ENCODE data around the gene PID1.

PID1 gene

DNA sequence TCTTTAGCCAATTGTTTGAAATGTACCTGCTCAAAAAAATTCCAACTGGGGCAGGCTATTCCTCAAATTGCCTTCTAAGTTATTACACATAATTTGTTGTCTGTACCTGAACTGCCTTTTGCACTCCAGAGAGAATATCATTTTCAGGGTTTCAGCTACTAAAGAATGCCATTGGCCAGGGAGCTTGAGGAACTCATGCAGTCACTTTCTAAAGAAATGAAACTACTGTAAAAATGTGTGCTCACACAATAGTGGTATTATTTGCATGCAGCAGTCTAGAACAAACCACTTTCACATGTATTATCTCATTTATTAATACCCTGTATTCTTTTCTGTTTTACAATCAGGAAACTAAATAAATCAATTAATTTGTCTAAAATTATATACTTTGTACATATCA, 152.2 kb downstream of the PID1 start:
- TF ChIP-seq ZNF274 (IDR thresholded peaks at IDR 0.05; ENCODE audit: low read depth, low read length) = no peak
- no peak overlapping the region for H3K4me3 ChIP-seq (ENCODE audit: low read length)

GRCh38 chr2:229118336-229118735, 152.8 kb downstream of the PID1 start:
- no peak overlapping the region for H3K4me3 ChIP-seq (ENCODE audit: low read length)
- TF ChIP-seq ZNF274 (IDR thresholded peaks at IDR 0.05; ENCODE audit: low read depth, low read length) = no peak

GRCh38 chr2:229111744-229112143, 159.3 kb downstream of the PID1 start:
- TF ChIP-seq ZNF274 (IDR thresholded peaks at IDR 0.05; ENCODE audit: low read depth, low read length) = no peak
- no peak overlapping the region for H3K4me3 ChIP-seq (ENCODE audit: low read length)

- no peak overlapping the region for H3K4me3 ChIP-seq (ENCODE audit: low read length)
- TF ChIP-seq ZNF274 (IDR thresholded peaks at IDR 0.05; ENCODE audit: low read depth, low read length) = no peak
Observed at GRCh38 chr2:229109195-229109594, 161.9 kb downstream of the PID1 start.

- H3K4me3 ChIP-seq (ENCODE audit: low read length) = no peak overlapping the region
- no peak for TF ChIP-seq ZNF274 (IDR thresholded peaks at IDR 0.05; ENCODE audit: low read depth, low read length)
Observed at GRCh38 chr2:229107601-229108000, 163.5 kb downstream of the PID1 start.

GRCh38 chr2:229104974-229105387, 166.1 kb downstream of the PID1 start:
- H3K4me3 ChIP-seq (ENCODE audit: low read length) = no peak overlapping the region
- no peak for TF ChIP-seq ZNF274 (IDR thresholded peaks at IDR 0.05; ENCODE audit: low read depth, low read length)

DNA sequence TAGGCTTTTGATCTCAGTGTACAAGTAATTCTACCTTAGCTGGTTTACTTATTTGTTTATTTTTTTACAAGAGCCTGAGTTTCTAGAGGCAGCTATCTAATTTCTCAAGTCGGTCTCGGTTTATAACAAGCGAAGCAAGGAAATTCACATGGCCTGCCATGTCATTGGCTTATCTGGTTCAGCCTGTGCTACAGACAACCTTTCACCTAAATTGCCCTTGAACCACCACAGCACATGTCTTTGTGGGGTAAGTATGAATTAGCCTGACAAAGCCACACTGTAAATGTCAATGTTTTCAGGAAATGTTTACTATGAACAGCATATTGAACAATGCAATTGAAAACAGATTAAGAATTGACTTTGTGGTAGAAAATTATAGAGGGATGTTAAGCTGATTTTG, 167.1 kb downstream of the PID1 start:
- no peak for TF ChIP-seq ZNF274 (IDR thresholded peaks at IDR 0.05; ENCODE audit: low read depth, low read length)
- H3K4me3 ChIP-seq (ENCODE audit: low read length) = no peak overlapping the region

- no peak for TF ChIP-seq ZNF274 (IDR thresholded peaks at IDR 0.05; ENCODE audit: low read depth, low read length)
- no peak overlapping the region for H3K4me3 ChIP-seq (ENCODE audit: low read length)
Observed at GRCh38 chr2:229101314-229101713, 169.8 kb downstream of the PID1 start.

DNA sequence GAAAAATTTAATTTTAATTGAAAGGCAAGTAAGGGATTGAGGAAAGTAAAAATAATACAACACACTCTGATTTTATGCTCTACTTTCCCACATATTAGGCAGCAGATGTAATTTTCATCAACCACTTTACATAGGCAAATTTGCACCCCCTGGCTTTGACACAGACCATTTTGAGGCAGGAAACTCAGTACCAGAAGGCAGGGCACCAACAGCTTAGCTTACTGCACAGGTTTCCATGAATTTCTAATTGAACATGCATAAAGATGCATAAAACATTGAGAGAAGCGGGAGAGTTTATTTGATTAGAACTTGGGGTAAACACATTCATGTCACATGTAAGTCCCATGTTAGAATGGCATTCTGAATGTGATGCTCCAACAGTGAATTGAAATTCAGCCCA, 171.9 kb downstream of the PID1 start:
- no peak for TF ChIP-seq ZNF274 (IDR thresholded peaks at IDR 0.05; ENCODE audit: low read depth, low read length)

DNA sequence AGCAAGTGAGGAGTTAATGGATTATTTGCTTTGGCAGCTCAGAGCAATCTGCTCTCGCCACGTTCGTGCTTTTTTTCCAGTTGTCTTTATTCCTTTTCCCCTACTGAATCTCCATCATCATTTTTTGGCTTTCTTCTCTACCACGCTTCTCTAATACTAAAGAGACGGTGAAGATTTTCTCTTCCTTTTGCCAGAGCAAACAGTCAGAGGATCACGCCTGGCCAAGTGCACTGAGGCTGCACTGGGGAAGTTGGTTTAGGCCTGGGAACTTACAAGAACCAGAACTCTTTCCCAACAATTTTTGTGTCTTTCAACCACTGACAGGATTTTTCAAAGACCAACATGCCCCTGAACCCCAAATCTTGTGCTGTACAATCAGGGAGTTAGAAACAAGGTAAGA, 172.3 kb downstream of the PID1 start:
- no peak overlapping the region for H3K4me3 ChIP-seq (ENCODE audit: low read length)
- no peak for TF ChIP-seq ZNF274 (IDR thresholded peaks at IDR 0.05; ENCODE audit: low read depth, low read length)

More for the DNA sequence above, 171.9 kb downstream of the PID1 start:
- H3K4me3 ChIP-seq (ENCODE audit: low read length) = no peak overlapping the region

- H3K4me3 ChIP-seq (ENCODE audit: low read length) = no peak overlapping the region
- TF ChIP-seq ZNF274 (IDR thresholded peaks at IDR 0.05; ENCODE audit: low read depth, low read length) = no peak
Observed at GRCh38 chr2:229096409-229097066, 174.5 kb downstream of the PID1 start.

GRCh38 chr2:229095472-229095871, 175.6 kb downstream of the PID1 start:
- no peak overlapping the region for H3K4me3 ChIP-seq (ENCODE audit: low read length)
- no peak for TF ChIP-seq ZNF274 (IDR thresholded peaks at IDR 0.05; ENCODE audit: low read depth, low read length)

DNA sequence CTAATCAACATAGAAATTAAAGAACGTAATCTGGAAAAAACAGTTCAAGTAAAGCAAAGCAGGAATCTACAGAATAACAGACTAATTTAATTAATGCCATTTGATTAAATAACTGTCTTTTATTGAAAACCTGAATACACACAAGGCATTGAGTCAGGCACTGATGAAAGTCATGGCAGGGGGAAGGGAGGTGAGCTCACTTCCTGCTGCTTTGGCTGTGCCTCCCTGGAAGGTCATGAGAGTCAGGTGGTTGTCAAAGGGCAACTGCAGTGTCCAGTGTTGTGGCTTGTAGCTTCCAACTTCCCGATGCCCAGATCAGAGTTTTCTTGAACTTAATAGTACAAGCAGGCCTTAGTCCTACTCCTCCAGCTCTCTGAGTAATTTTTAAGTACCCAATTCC, 180.9 kb downstream of the PID1 start:
- no peak overlapping the region for H3K4me3 ChIP-seq (ENCODE audit: low read length)
- no peak for TF ChIP-seq ZNF274 (IDR thresholded peaks at IDR 0.05; ENCODE audit: low read depth, low read length)

DNA sequence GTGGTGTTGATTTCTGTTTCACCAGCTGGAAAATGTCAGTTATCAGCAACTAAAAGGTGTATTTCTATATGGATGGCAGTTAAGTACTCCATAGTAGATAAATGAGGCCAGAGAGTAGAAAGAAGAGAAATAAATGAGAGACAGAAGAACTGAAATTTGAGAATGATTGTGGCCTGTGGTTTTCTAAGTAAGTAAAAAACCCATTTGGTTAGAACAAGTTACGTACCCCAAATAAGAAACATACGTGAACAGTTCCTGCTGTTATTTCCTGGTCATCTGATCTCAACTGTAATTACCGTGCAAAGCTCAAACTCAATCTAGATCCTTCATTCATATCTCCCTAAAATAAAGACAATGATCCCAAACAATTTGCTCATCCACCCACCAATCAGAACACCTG, 181.3 kb downstream of the PID1 start:
- H3K4me3 ChIP-seq (ENCODE audit: low read length) = no peak overlapping the region

GRCh38 chr2:229088966-229089700, 182.0 kb downstream of the PID1 start:
- no peak for TF ChIP-seq ZNF274 (IDR thresholded peaks at IDR 0.05; ENCODE audit: low read depth, low read length)
- no peak overlapping the region for H3K4me3 ChIP-seq (ENCODE audit: low read length)

More for the DNA sequence above, 181.3 kb downstream of the PID1 start:
- no peak for TF ChIP-seq ZNF274 (IDR thresholded peaks at IDR 0.05; ENCODE audit: low read depth, low read length)

Data from GM08714 (cell line).